ENCODE results near the gene PRKACA.

DNA sequence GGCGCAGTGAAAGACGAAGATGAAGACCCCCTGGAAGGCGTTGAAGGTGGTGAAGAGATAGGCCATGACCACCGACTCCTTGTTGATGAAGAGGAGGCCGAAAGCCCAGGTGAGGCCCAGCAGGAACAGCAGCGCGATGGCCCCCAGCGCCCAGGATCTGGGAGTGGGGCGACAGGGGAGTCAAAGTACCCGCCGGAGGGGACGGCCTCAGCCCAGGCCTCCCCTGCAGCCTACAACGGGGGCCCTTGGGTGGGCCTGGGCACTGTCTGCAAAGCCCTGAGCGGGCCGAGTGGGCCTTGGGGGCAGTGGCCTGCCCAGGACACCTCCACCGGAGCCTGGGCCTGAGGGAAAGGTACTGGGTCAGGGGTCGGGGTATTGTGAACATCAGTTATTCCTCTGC is 37.8 kb upstream of the PRKACA start:
- TF ChIP-seq CTCF (conservative IDR thresholded peaks at IDR 0.05; ENCODE audit: low read length) = no peak
- no peak for TF ChIP-seq EZH2phosphoT487 (IDR thresholded peaks at IDR 0.05; ENCODE audit: borderline replicate concordance, low read depth, low read length)

Data from OCI-LY7 (cell line).